Fibroblast of lung (primary cell): Measurements from ENCODE around the gene CCDC57. TPM values are rescaled to one million over a fixed set of nuclear protein-coding genes. Genes with fewer than 3 reads are reported as not detected.
"Not testable (repeated sequence)": the region's sequence is repeated elsewhere in the genome, so short reads cannot be mapped to it uniquely, and the experiment has no call there.

Source experiments
- DNase-seq, 2 donors: peaks; one replicate each; pipeline versions ENCODE4 v3.0.0 to v3.0.0-alpha.2; 2010; ENCODE audit warnings: low read depth in 2 of 2
- H2AFZ ChIP-seq: 2 replicates; pipeline ENCODE4 v1.5.1; 2012; ENCODE audit warnings: low read length, control low read depth, inconsistent platforms
- H3K27ac ChIP-seq: 2 replicates; pipeline ENCODE4 v1.5.1; 2011; ENCODE audit warnings: low read length, control low read depth; ENCODE audit not compliant: insufficient read depth
- H3K27me3 ChIP-seq: 2 replicates; pipeline ENCODE4 v1.5.1; 2011; ENCODE audit warnings: mild to moderate bottlenecking, low read length; ENCODE audit not compliant: control insufficient read depth, insufficient read depth
- H3K36me3 ChIP-seq: 2 replicates; pipeline ENCODE4 v1.5.1; 2011; ENCODE audit warnings: low read length; ENCODE audit not compliant: control insufficient read depth, insufficient read depth
- H3K4me1 ChIP-seq: 2 replicates; pipeline ENCODE4 v1.5.1; 2011; ENCODE audit warnings: low read length; ENCODE audit not compliant: control insufficient read depth, insufficient read depth; ENCODE audit errors: extremely low read depth
- H3K4me2 ChIP-seq: 2 replicates; pipeline ENCODE4 v1.5.1; 2011; ENCODE audit warnings: low read length, control low read depth; ENCODE audit not compliant: insufficient read depth; ENCODE audit errors: extremely low read depth
- H3K4me3 ChIP-seq, 4 experiments: fragments of 200-600 bp in 1 of 4; sonication (generic) in 1 of 4; replicated peaks in 1 of 4; 2 replicates each; pipeline ENCODE4 v1.5.1; 2011 to 2016; ENCODE audit warnings: low read length in 4 of 4, low read depth in 3 of 4, mild to moderate bottlenecking in 3 of 4, control low read depth in 2 of 4, inconsistent platforms in 1 of 4, mixed read lengths in 1 of 4; ENCODE audit not compliant: insufficient read depth in 1 of 4; ENCODE audit errors: control extremely low read depth in 1 of 4
- H3K79me2 ChIP-seq: 2 replicates; pipeline ENCODE4 v1.5.1; 2012; ENCODE audit warnings: mild to moderate bottlenecking, low read length, inconsistent platforms; ENCODE audit not compliant: control insufficient read depth, insufficient read depth
- H3K9ac ChIP-seq: 2 replicates; pipeline ENCODE4 v1.5.1; 2011; ENCODE audit warnings: mild to moderate bottlenecking, low read length, control low read depth; ENCODE audit not compliant: insufficient read depth
- H3K9me3 ChIP-seq: 2 replicates; pipeline ENCODE4 v1.5.1; 2012; ENCODE audit warnings: low read depth, low read length; ENCODE audit not compliant: control insufficient read depth, insufficient read depth
- H4K20me1 ChIP-seq: 2 replicates; pipeline ENCODE4 v1.5.1; 2011; ENCODE audit warnings: low read length; ENCODE audit not compliant: control insufficient read depth, insufficient read depth; ENCODE audit errors: extremely low read depth
- EZH2 ChIP-seq: IDR thresholded peaks from 2 replicates; pipeline ENCODE4 v1.5.1; 2012; ENCODE audit warnings: low read length, control low read depth, mild to moderate bottlenecking; ENCODE audit errors: missing control alignments
- polyA minus RNA-seq: library from RNA; depleted of rRNA, polyadenylated mRNA; stranded (reverse); fragments of >200 nt; gene quantifications from 2 replicates; pipeline ENCODE4 v1.2.3, GENCODE V29; 2011; ENCODE audit warnings: low replicate concordance
- polyA plus RNA-seq, 2 donors: library from polyadenylated mRNA; depleted of rRNA in 1 of 2; stranded (reverse) in 1 of 2; unstranded in 1 of 2; fragments of >200 nt; gene quantifications; 2 replicates each; pipeline ENCODE4 v1.2.1, GENCODE V29; 2011 to 2012; ENCODE audit warnings: missing spikeins in 1 of 2
- total RNA-seq: library from RNA; depleted of rRNA; stranded (reverse); fragments of >200 nt; gene quantifications from 2 replicates; pipeline ENCODE4 v1.2.1, GENCODE V29; 2014
- TF ChIP-seq, protein P1 (sequence below), 2 donors: IDR thresholded peaks in 1 of 2; conservative IDR thresholded peaks in 1 of 2; 1 replicate in 1 of 2; 2 replicates in 1 of 2; pipeline ENCODE4 v1.5.1; 2011 to 2012; ENCODE audit warnings: low read length in 2 of 2, control low read depth in 1 of 2, inconsistent platforms in 1 of 2, low read depth in 1 of 2, mild to moderate bottlenecking in 1 of 2

Gene CCDC57, protein sequence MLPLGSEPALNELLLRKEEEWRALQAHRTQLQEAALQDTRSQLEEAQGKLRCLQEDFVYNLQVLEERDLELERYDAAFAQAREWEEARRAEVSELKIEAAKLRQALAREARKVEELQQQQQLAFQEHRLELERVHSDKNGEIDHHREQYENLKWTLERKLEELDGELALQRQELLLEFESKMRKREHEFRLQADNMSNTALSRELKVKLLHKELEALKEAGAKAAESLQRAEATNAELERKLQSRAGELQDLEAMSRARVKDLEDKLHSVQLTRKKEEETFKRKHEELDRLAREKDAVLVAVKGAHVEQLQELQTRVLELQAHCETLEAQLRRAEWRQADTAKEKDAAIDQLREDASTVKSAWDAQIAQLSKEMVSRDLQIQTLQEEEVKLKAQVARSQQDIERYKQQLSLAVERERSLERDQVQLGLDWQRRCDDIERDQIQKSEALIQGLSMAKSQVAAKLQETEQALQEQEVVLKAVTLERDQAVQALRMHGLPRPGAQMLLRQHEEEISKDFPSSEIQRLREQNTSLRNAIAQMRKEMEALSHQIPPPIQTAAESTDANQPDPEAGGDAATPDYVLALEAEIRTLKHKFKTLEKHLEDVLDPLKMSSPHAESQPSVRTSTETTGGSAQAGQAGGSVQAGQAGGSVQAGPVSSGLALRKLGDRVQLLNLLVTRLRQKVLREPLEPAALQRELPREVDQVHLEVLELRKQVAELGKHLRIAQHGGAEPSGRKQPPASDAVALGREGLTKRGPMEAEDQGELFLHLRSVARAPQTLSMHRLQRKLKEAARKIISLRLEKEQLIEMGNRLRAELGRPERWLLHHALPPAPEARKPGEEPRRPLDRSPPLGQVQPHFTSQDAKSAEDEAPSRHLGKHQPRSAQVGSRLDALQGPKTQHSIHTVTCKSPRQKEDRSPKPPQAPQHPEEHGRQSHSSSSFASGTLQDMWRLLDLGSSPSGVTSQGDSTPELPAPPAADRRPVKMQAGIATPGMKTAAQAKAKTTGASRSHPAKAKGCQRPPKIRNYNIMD
- total RNA-seq = 8.2 and 10.1 TPM in 2 replicates
- 4.3 and 7.1 TPM in 2 replicates for polyA plus RNA-seq
- 4.4 and 7.8 TPM in 2 replicates for polyA plus RNA-seq (2012)
- 2.6 and 4.7 TPM in 2 replicates for polyA minus RNA-seq

DNA sequence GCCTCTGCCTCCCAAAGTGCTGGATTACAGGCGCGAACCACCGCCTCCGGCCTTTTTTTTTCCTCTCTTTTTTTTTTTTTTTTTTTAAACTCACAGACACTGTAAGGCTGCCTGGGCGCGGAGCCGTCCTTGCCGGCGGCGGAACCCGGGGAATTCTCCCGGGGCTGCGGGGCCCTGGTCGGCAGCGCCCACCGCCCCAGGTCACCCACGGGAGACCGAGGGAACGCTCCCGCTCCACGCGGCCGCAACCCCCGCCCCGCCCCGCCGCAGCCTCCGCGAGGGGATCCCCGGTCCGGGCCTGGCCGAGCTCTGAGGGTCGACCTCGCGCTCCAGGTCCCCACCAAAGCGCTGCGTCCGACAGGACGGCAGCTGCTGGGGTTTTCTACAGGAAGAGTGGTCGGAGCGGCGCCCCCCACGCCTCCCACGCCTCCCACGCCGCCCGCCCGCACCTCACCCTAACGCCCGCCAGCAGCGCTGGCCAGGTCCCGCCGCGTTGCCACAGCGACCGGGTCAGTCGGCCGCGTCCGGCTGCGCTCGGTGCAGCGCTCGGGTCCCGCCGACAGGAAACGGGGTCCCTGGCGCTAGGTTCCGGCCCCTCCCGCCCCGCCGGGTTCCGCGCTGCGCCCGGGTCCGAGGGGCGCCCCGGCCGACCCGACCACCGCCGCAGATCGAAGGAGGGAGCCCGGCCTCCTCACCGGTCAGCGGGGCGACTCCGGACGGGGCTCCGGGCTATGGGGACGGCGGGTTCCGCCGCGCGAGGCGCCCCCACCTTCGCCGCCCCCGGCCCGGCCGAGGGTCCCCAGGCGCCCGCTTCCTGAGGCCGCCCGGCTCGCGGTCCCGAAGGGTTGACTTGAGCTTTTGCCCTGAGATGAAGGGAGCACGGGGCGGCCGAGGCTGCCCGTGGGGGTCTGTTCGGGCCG lies at the start of gene CCDC57:
TSS of gene CCDC57 (minus strand) at position 512 of the 920 bp plus-strand sequence. CDS start 10,898 bp downstream, outside the sequence.
- Histone ChIP-seq H3K27me3 (no peaks in the 10 kb centered on the region), H3K79me2 (peaks cover 3% of the 10 kb centered on the region), H4K20me1 (no peaks in the 10 kb centered on the region), H3K9ac (peak within 1 kb of the TSS; percentile 87), H3K27ac (peak within 1 kb of the TSS; percentile 90), H3K36me3 (no peaks in the 10 kb centered on the region), H3K4me3 (peak within 1 kb of the TSS; percentile 53 to 75 (median 74)), H3K9me3 (no peaks in the 10 kb centered on the region), H3K4me1 (peaks cover 27% of the 10 kb centered on the region), H2AFZ (peak within 1 kb of the TSS; percentile 59), H3K4me2 (peak within 1 kb of the TSS; percentile 93)
- TF ChIP-seq EZH2 = no peak
- TF ChIP-seq, protein P1, sequence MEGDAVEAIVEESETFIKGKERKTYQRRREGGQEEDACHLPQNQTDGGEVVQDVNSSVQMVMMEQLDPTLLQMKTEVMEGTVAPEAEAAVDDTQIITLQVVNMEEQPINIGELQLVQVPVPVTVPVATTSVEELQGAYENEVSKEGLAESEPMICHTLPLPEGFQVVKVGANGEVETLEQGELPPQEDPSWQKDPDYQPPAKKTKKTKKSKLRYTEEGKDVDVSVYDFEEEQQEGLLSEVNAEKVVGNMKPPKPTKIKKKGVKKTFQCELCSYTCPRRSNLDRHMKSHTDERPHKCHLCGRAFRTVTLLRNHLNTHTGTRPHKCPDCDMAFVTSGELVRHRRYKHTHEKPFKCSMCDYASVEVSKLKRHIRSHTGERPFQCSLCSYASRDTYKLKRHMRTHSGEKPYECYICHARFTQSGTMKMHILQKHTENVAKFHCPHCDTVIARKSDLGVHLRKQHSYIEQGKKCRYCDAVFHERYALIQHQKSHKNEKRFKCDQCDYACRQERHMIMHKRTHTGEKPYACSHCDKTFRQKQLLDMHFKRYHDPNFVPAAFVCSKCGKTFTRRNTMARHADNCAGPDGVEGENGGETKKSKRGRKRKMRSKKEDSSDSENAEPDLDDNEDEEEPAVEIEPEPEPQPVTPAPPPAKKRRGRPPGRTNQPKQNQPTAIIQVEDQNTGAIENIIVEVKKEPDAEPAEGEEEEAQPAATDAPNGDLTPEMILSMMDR (conservative IDR thresholded peaks at IDR 0.05 in 1 of 2, IDR thresholded peaks at IDR 0.05 in 1 of 2; ENCODE audit: low read depth in 1 of 2, low read length in 2 of 2) = no peak
- peak; percentile 72 to 76 for DNase-seq

DNA sequence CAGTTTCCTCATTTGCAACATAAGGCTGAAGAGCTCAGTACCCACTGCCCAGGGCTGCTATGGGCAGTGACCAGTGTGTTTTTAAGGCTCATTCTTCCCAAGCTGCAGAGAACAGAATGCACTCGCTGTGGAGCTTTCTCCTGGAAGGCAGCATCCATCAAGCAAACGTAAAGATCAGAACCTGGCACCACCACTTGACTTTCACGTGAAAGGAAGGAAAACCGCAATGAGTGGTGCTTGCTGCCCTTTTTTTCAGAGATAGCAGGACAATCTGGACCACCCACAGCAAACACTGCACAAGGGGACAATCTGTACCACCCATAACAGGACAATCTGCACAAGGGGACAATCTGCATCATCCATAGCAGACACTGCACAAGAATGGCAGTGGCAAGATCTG lies 49.7 kb upstream of the CCDC57 start:
- Histone ChIP-seq H2AFZ (no peak overlapping the region), H4K20me1 (peaks cover 3% of the 10 kb centered on the region), H3K4me3 (no peak overlapping the region), H3K27me3 (no peaks in the 10 kb centered on the region), H3K9ac (no peak overlapping the region), H3K36me3 (peaks cover 37% of the 10 kb centered on the region), H3K9me3 (no peaks in the 10 kb centered on the region), H3K79me2 (peaks cover 96% of the 10 kb centered on the region), H3K27ac (no peak overlapping the region), H3K4me2 (no peak overlapping the region), H3K4me1 (peaks cover 11% of the 10 kb centered on the region)
- no peak for DNase-seq
- TF ChIP-seq EZH2 = no peak
- TF ChIP-seq, protein P1 (conservative IDR thresholded peaks at IDR 0.05 in 1 of 2, IDR thresholded peaks at IDR 0.05 in 1 of 2; ENCODE audit: low read depth in 1 of 2, low read length in 2 of 2) = no peak

DNA sequence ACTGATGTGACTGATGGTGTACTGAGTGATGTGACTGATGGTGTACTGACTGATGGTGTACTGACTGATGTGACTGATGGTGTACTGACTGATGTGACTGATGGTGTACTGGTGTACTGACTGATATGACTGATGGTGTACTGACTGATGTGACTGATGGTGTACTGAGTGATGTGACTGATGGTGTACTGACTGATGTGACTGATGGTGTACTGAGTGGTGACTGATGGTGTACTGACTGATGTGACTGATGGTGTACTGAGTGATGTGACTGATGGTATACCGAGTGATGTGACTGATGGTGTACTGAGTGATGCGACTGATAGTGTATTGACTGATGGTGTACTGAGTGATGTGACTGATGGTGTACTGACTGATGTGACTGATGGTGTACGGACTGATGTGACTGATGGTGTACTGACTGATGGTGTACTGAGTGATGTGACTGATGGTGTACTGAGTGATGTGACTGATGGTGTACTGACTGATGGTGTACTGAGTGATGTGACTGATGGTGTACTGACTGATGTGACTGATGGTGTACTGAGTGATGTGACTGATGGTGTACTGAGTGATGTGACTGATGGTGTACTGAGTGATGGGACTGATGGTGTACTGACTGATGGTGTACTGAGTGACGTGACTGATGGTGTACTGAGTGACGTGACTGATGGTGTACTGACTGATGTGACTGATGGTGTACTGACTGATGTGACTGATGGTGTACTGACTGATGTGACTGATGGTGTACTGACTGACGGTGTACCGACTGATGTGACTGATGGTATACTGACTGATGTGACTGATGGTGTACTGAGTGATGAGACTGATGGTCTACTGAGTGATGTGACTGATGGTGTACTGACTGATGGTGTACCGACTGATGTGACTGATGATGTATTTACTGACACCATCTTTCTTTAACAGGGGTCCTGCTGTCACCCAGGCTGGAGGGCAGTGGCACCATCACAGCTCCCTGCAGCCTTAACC lies 47.6 kb upstream of the CCDC57 start:
- peaks cover 38% of the 10 kb centered on the region for H3K36me3 ChIP-seq
- H4K20me1 ChIP-seq = not testable (repeated sequence)

More for the DNA sequence above, 47.6 kb upstream of the CCDC57 start:
- not testable (repeated sequence) for H3K9me3 ChIP-seq, H3K27me3 ChIP-seq, H3K27ac ChIP-seq, H3K4me2 ChIP-seq, H3K9ac ChIP-seq, DNase-seq, H3K4me1 ChIP-seq, H2AFZ ChIP-seq, H3K4me3 ChIP-seq
- peaks cover 96% of the 10 kb centered on the region for H3K79me2 ChIP-seq
